ENCODE data around the gene PTPN21. TPM values are rescaled to one million over a fixed set of nuclear protein-coding genes. Genes with fewer than 3 reads are reported as not detected.
A peak's percentile ranks its signal among the peaks of the same experiment; 100 is the strongest.

The PTPN21 gene
- total and polyA plus RNA-seq, 5 donors from 2014 or later = not detected

- ATAC-seq (ENCODE audit: low read depth in 2 of 2) = no peak
- no peaks in the 10 kb centered on the region for H3K9me3 ChIP-seq (ENCODE audit: control insufficient read depth in 2 of 2, low read length in 2 of 2)
- no peak overlapping the region for H3K4me3 Mint-ChIP-seq
- no peak overlapping the region for H3K27ac ChIP-seq (ENCODE audit: insufficient read depth, low read length, poor library complexity, severe bottlenecking)
- peaks cover 0 to 6% (median 2%) of the 10 kb centered on the region in 7 donors for H3K9me3 Mint-ChIP-seq
- H3K36me3 Mint-ChIP-seq = no peaks in the 10 kb centered on the region
- no peak for DNase-seq
- peaks cover 0 to 2% (median 0%) of the 10 kb centered on the region in 4 donors for H3K4me1 Mint-ChIP-seq
- H3K4me1 ChIP-seq (ENCODE audit: control insufficient read depth, insufficient read depth, low read length, poor library complexity, severe bottlenecking) = no peaks in the 10 kb centered on the region
- H3K27ac Mint-ChIP-seq = no peak overlapping the region
- H3K4me3 ChIP-seq (ENCODE audit: low read depth, low read length) = no peak overlapping the region
- H3K36me3 ChIP-seq (ENCODE audit: control insufficient read depth, insufficient read depth, low read length) = no peaks in the 10 kb centered on the region
- H3K27me3 ChIP-seq (ENCODE audit: control insufficient read depth, insufficient read depth, low read length) = peaks cover 15% of the 10 kb centered on the region
- H3K27me3 Mint-ChIP-seq = peaks cover 58% of the 10 kb centered on the region
Measured at GRCh38 chr14:88518592-88519512, 36.0 kb downstream of the PTPN21 start.

DNA sequence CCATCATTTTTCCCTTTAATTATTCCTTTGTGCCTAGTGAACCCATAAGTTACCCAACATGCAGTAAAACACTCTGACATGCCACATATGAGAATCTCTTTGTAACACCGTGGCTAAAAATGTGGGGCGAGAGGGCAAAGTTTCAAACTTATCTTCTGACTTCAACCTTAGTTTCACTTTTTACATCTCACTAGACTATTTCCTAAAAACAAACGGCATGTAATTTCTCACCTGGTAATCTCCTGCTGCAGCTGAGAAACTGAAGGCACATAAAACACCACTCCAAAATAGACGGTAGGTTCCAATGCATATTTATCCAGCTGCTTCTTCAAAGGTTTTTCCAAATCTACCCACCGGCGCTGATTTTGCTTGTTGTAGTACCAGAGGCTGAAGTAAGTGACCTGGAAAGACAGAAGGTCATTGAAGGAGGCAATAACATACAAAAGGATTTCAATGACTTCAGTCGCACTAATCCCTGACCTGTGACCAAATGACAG is 37.9 kb downstream of the PTPN21 start:
- H3K36me3 ChIP-seq (ENCODE audit: control insufficient read depth, insufficient read depth, low read length) = no peaks in the 10 kb centered on the region
- H3K9me3 ChIP-seq (ENCODE audit: control insufficient read depth in 2 of 2, low read length in 2 of 2) = no peaks in the 10 kb centered on the region
- no peak for ATAC-seq (ENCODE audit: low read depth in 2 of 2)
- Mint-ChIP-seq H3K4me3 (no peak overlapping the region), H3K27ac (no peak overlapping the region), H3K36me3 (no peaks in the 10 kb centered on the region), H3K4me1 (peaks cover 0 to 2% (median 0%) of the 10 kb centered on the region in 4 donors), H3K9me3 (peaks cover 0 to 3% (median 0%) of the 10 kb centered on the region in 7 donors), H3K27me3 (peaks cover 59% of the 10 kb centered on the region)
- peaks cover 12% of the 10 kb centered on the region for H3K27me3 ChIP-seq (ENCODE audit: control insufficient read depth, insufficient read depth, low read length)
- H3K4me3 ChIP-seq (ENCODE audit: low read depth, low read length) = no peak overlapping the region
- DNase-seq = peak in 1 of 3 donors; percentile 17
- H3K4me1 ChIP-seq (ENCODE audit: control insufficient read depth, insufficient read depth, low read length, poor library complexity, severe bottlenecking) = no peaks in the 10 kb centered on the region
- H3K27ac ChIP-seq (ENCODE audit: insufficient read depth, low read length, poor library complexity, severe bottlenecking) = no peak overlapping the region

GRCh38 chr14:88515499-88516221 is 39.1 kb downstream of the PTPN21 start:
- H3K9me3 Mint-ChIP-seq = peaks cover 0 to 3% (median 0%) of the 10 kb centered on the region in 7 donors
- no peak for ATAC-seq (ENCODE audit: low read depth in 2 of 2)
- Histone ChIP-seq H3K4me3 (ENCODE audit: low read depth, low read length) (no peak overlapping the region), H3K4me1 (ENCODE audit: control insufficient read depth, insufficient read depth, low read length, poor library complexity, severe bottlenecking) (no peaks in the 10 kb centered on the region), H3K9me3 (ENCODE audit: control insufficient read depth in 2 of 2, low read length in 2 of 2) (no peaks in the 10 kb centered on the region), H3K27ac (ENCODE audit: insufficient read depth, low read length, poor library complexity, severe bottlenecking) (no peak overlapping the region), H3K27me3 (ENCODE audit: control insufficient read depth, insufficient read depth, low read length) (peaks cover 10% of the 10 kb centered on the region), H3K36me3 (ENCODE audit: control insufficient read depth, insufficient read depth, low read length) (no peaks in the 10 kb centered on the region)
- peaks cover 0 to 2% (median 0%) of the 10 kb centered on the region in 4 donors for H3K4me1 Mint-ChIP-seq
- no peak for DNase-seq
- no peak overlapping the region for H3K27ac Mint-ChIP-seq
- H3K36me3 Mint-ChIP-seq = no peaks in the 10 kb centered on the region
- H3K27me3 Mint-ChIP-seq = peaks cover 46% of the 10 kb centered on the region
- no peak overlapping the region for H3K4me3 Mint-ChIP-seq

GRCh38 chr14:88507208-88507607 is 47.6 kb downstream of the PTPN21 start:
- no peaks in the 10 kb centered on the region for H3K9me3 Mint-ChIP-seq
- H3K27ac Mint-ChIP-seq = no peak overlapping the region
- H3K9me3 ChIP-seq (ENCODE audit: control insufficient read depth in 2 of 2, low read length in 2 of 2) = no peaks in the 10 kb centered on the region
- DNase-seq (no peak), ATAC-seq (ENCODE audit: low read depth in 2 of 2) (no peak)
- H3K27me3 Mint-ChIP-seq = peaks cover 24% of the 10 kb centered on the region
- peaks cover 10% of the 10 kb centered on the region for H3K27me3 ChIP-seq (ENCODE audit: control insufficient read depth, insufficient read depth, low read length)
- H3K36me3 Mint-ChIP-seq = no peaks in the 10 kb centered on the region
- H3K4me1 ChIP-seq (ENCODE audit: control insufficient read depth, insufficient read depth, low read length, poor library complexity, severe bottlenecking) = no peaks in the 10 kb centered on the region
- H3K4me1 Mint-ChIP-seq = no peaks in the 10 kb centered on the region
- no peak overlapping the region for H3K4me3 ChIP-seq (ENCODE audit: low read depth, low read length)
- H3K27ac ChIP-seq (ENCODE audit: insufficient read depth, low read length, poor library complexity, severe bottlenecking) = no peak overlapping the region
- H3K4me3 Mint-ChIP-seq = no peak overlapping the region
- H3K36me3 ChIP-seq (ENCODE audit: control insufficient read depth, insufficient read depth, low read length) = no peaks in the 10 kb centered on the region

GRCh38 chr14:88505621-88506020 is 49.2 kb downstream of the PTPN21 start:
- Mint-ChIP-seq H3K27me3 (peaks cover 26% of the 10 kb centered on the region), H3K4me1 (no peaks in the 10 kb centered on the region), H3K4me3 (no peak overlapping the region)

DNA sequence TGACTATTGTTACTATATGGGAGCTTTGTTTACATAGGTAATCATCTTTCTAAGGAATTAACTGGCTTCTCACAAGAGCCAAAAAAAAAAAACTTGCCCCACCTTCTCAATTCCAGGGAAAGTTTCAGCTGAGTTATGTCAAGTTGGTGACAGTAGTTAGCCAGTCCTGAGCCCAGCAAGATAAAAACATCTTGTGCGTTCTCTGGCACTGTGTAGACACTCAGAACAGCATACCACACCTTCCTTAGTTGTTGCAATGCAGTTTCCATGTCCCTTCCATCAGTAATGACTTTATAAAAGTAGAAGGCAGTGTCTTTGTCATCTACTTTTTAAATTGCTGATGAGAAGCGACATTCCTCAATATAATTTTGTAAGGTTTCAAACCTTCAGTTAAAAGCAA is 50.2 kb downstream of the PTPN21 start:
- Mint-ChIP-seq H3K36me3 (no peaks in the 10 kb centered on the region), H3K4me3 (no peak overlapping the region)

More at GRCh38 chr14:88505621-88506020, 49.2 kb downstream of the PTPN21 start:
- Histone ChIP-seq H3K4me1 (ENCODE audit: control insufficient read depth, insufficient read depth, low read length, poor library complexity, severe bottlenecking) (no peaks in the 10 kb centered on the region), H3K4me3 (ENCODE audit: low read depth, low read length) (no peak overlapping the region), H3K36me3 (ENCODE audit: control insufficient read depth, insufficient read depth, low read length) (no peaks in the 10 kb centered on the region), H3K9me3 (ENCODE audit: control insufficient read depth in 2 of 2, low read length in 2 of 2) (no peaks in the 10 kb centered on the region), H3K27ac (ENCODE audit: insufficient read depth, low read length, poor library complexity, severe bottlenecking) (no peak overlapping the region), H3K27me3 (ENCODE audit: control insufficient read depth, insufficient read depth, low read length) (peaks cover 10% of the 10 kb centered on the region)
- ATAC-seq (ENCODE audit: low read depth in 2 of 2) = no peak
- DNase-seq = no peak
- Mint-ChIP-seq H3K9me3 (no peaks in the 10 kb centered on the region), H3K36me3 (no peaks in the 10 kb centered on the region), H3K27ac (no peak overlapping the region)

DNA sequence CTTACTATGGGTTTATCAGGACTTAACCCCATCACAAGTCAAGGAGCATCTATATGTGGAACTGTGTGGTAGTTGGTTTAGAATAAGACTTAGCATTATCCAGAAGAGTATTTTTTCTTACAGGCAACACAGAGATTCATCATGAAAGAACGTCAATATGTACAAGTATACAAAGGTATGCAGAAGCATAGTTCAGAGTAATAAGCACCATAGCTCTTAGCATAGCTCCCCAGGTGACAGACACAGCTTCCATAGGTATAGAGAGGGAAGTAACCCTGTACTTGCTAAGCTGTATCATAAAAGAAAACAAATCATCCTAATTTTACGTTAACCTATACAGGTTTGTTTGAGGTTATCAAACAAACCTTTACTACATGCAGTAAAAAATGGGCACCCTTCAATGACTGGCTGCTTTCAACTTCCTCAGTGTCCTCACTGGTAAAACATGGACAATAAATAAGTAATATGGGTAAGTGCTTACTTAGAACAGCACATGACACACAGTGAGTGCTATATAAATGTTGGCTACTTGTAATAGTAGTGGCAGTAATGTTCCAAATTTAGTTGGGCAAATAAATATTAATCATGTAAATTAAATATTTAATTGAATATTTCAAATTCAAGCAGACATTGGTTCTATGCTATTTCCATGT is 50.9 kb downstream of the PTPN21 start:
- ATAC-seq (ENCODE audit: low read depth in 2 of 2) (no peak), DNase-seq (no peak)
- Mint-ChIP-seq H3K36me3 (no peaks in the 10 kb centered on the region), H3K4me3 (no peak overlapping the region), H3K27ac (no peak overlapping the region), H3K9me3 (no peaks in the 10 kb centered on the region), H3K4me1 (no peaks in the 10 kb centered on the region), H3K27me3 (peaks cover 11% of the 10 kb centered on the region)
- Histone ChIP-seq H3K27ac (ENCODE audit: insufficient read depth, low read length, poor library complexity, severe bottlenecking) (no peak overlapping the region), H3K4me3 (ENCODE audit: low read depth, low read length) (no peak overlapping the region), H3K4me1 (ENCODE audit: control insufficient read depth, insufficient read depth, low read length, poor library complexity, severe bottlenecking) (no peaks in the 10 kb centered on the region), H3K9me3 (ENCODE audit: control insufficient read depth in 2 of 2, low read length in 2 of 2) (no peaks in the 10 kb centered on the region), H3K36me3 (ENCODE audit: control insufficient read depth, insufficient read depth, low read length) (no peaks in the 10 kb centered on the region), H3K27me3 (ENCODE audit: control insufficient read depth, insufficient read depth, low read length) (peaks cover 10% of the 10 kb centered on the region)

More for the DNA sequence above, 50.2 kb downstream of the PTPN21 start:
- Mint-ChIP-seq H3K4me1 (no peaks in the 10 kb centered on the region), H3K27me3 (peaks cover 18% of the 10 kb centered on the region), H3K27ac (no peak overlapping the region), H3K9me3 (no peaks in the 10 kb centered on the region)
- DNase-seq (no peak), ATAC-seq (ENCODE audit: low read depth in 2 of 2) (no peak)
- Histone ChIP-seq H3K36me3 (ENCODE audit: control insufficient read depth, insufficient read depth, low read length) (no peaks in the 10 kb centered on the region), H3K4me1 (ENCODE audit: control insufficient read depth, insufficient read depth, low read length, poor library complexity, severe bottlenecking) (no peaks in the 10 kb centered on the region), H3K4me3 (ENCODE audit: low read depth, low read length) (no peak overlapping the region), H3K9me3 (ENCODE audit: control insufficient read depth in 2 of 2, low read length in 2 of 2) (no peaks in the 10 kb centered on the region), H3K27me3 (ENCODE audit: control insufficient read depth, insufficient read depth, low read length) (peaks cover 10% of the 10 kb centered on the region), H3K27ac (ENCODE audit: insufficient read depth, low read length, poor library complexity, severe bottlenecking) (no peak overlapping the region)
